Measurements from ENCODE around the gene PRMT7. TPM values are rescaled to one million over a fixed set of nuclear protein-coding genes. Genes with fewer than 3 reads are reported as not detected.

PRMT7 gene
- total and polyA plus RNA-seq, 7 experiments from 2014 or later = 42.5 to 95.1 (median 72.6) TPM

DNA sequence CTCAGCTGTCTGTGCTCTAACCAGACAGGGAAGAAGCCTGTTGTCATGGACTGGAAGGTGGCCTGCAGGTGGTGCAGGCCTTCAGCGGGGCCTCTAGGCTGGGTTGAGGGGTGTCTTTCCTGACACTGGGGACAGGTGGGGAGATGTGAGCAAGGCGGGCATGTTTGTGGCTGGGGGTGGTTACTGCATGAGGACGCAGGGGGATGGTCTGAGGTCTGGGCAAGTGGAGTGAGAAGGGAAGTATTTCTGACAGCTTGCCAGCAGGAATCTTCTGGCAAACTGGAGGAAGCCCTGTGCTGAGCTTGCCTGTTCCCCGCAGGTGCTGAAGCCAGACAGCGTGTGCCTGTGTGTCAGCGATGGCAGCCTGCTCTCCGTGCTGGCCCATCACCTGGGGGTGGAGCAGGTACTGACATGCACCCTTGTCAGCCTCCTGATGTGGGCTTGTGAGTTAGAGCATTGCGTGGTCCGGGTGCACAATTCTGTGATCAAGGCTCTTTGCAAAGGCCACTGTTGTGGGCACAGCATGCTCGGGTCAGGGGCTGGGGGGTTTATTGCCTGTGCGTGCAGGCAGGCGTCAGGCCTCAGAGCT, 36.2 kb downstream of the PRMT7 start:
- H3K9me3 Mint-ChIP-seq = peaks cover 0 to 2% (median 0%) of the 10 kb centered on the region in 11 donors
- no peak overlapping the region for H3K4me3 Mint-ChIP-seq
- H3K27me3 ChIP-seq (ENCODE audit: control insufficient read depth in 2 of 2, insufficient read depth in 2 of 2, low read length in 2 of 2) = no peaks in the 10 kb centered on the region
- ChIA-PET POLR2A (no interaction called here), CTCF (no interaction called here)
- H3K4me3 ChIP-seq (ENCODE audit: low read length) = no peak overlapping the region
- peak overlapping the region in 1 of 9 donors; percentile 74 for H3K27ac Mint-ChIP-seq
- H3K4me1 ChIP-seq (ENCODE audit: control insufficient read depth in 2 of 2, insufficient read depth in 2 of 2, low read length in 2 of 2) = peaks cover 0 to 5% of the 10 kb centered on the region in 2 donors
- peaks cover 25 to 55% (median 39%) of the 10 kb centered on the region in 5 donors for H3K36me3 Mint-ChIP-seq
- H3K36me3 ChIP-seq (ENCODE audit: control insufficient read depth in 2 of 3, insufficient read depth in 3 of 3, low read length in 3 of 3) = peaks cover 4 to 93% (median 30%) of the 10 kb centered on the region in 3 experiments
- no peaks in the 10 kb centered on the region for H3K27me3 Mint-ChIP-seq
- DNase-seq (no peak), ATAC-seq (no peak)
- H3K4me1 Mint-ChIP-seq = peaks cover under 1 to 24% (median 11%) of the 10 kb centered on the region in 7 donors
- intact Hi-C loops (cut with micrococcal nuclease) = no loop called here
- H3K9me3 ChIP-seq (ENCODE audit: control insufficient read depth in 2 of 3, low read length in 3 of 3) = no peaks in the 10 kb centered on the region
- no peak overlapping the region for H3K27ac ChIP-seq (ENCODE audit: low read depth, low read length)

DNA sequence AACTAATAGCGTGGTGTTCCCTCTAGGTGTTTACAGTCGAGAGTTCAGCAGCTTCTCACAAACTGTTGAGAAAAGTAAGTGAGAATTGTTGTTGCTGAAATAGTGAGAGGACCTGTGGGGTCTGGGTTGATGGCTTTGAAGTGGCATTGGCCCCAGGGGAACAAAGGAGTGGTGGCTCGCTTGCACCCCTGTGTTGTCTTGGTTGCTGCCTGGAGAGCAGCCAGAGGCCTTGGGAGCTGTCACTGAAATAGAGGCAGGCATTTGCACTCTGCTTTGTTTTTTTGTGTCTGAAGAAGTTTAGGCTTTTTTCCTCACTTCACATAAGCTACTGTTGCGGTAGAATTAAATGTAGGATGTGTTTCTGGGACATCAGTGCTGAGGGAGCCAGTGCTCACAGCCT, 36.8 kb downstream of the PRMT7 start:
- no peak overlapping the region for H3K27ac ChIP-seq (ENCODE audit: low read depth, low read length)
- H3K9me3 Mint-ChIP-seq = peaks cover 0 to 2% (median 0%) of the 10 kb centered on the region in 11 donors
- H3K9me3 ChIP-seq (ENCODE audit: control insufficient read depth in 2 of 3, low read length in 3 of 3) = no peaks in the 10 kb centered on the region
- H3K36me3 ChIP-seq (ENCODE audit: control insufficient read depth in 2 of 3, insufficient read depth in 3 of 3, low read length in 3 of 3) = peaks cover 4 to 92% (median 33%) of the 10 kb centered on the region in 3 experiments
- peaks cover 0 to 5% of the 10 kb centered on the region in 2 donors for H3K4me1 ChIP-seq (ENCODE audit: control insufficient read depth in 2 of 2, insufficient read depth in 2 of 2, low read length in 2 of 2)
- ATAC-seq (no peak), DNase-seq (no peak)
- no peak overlapping the region for H3K4me3 ChIP-seq (ENCODE audit: low read length)
- H3K4me3 Mint-ChIP-seq = no peak overlapping the region
- H3K27ac Mint-ChIP-seq = peak overlapping the region in 1 of 9 donors; percentile 15
- peaks cover 2 to 25% (median 11%) of the 10 kb centered on the region in 7 donors for H3K4me1 Mint-ChIP-seq
- intact Hi-C loops (cut with micrococcal nuclease) = no loop called here
- peaks cover 25 to 59% (median 36%) of the 10 kb centered on the region in 5 donors for H3K36me3 Mint-ChIP-seq
- POLR2A ChIA-PET = interaction anchor here (0.6 kb wide), 1 partner anchor 263 kb away, joined by 3 read pairs; no protein-coding TSS in a partner anchor
- CTCF ChIA-PET = no interaction called here
- H3K27me3 ChIP-seq (ENCODE audit: control insufficient read depth in 2 of 2, insufficient read depth in 2 of 2, low read length in 2 of 2) = no peaks in the 10 kb centered on the region
- no peaks in the 10 kb centered on the region for H3K27me3 Mint-ChIP-seq

DNA sequence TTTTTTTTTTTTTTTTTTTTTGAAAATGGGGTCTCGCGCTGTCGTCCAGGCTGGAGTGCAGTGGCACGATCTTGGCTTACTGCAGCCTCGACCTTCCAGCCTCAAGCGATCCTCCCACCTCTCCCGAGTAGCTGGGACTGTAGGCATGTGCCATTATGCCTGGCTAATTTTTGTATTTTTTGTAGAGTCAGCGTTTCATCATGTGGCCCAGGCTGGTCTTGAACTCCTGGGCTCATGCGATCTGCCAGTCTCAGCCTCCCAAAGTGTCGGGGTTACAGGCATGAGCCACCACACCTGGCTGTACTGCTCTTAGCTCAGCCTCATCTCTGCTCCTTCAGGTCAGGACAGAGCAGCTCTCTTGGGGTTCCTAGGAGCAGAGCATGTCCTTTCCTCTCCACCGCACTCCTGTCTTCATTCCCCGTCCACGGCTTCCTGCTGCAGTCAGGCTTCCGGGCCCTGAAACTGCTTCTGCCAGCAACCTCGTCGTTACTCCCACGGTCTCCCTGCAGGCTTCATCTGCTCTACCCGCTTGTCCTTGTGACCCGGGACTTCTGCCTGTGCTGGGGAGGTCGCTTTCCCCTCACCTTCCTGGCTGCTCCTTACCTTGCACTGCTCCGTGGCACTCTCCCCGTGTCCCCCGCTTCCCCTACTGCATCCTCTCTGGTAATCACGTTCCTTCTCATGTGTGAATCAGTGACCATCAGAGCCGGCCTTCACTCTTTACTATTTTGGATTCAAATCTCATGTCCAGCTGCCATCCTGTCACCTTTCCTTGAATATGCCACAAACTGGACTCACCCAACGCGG, 38.0 kb downstream of the PRMT7 start:
- ChIA-PET CTCF (interaction anchor here (0.6 kb wide), 1 partner anchor 115 kb away, joined by 3 read pairs; no protein-coding TSS in a partner anchor), POLR2A (no interaction called here)
- Histone ChIP-seq H3K27ac (ENCODE audit: low read depth, low read length) (no peak overlapping the region), H3K36me3 (ENCODE audit: control insufficient read depth in 2 of 3, insufficient read depth in 3 of 3, low read length in 3 of 3) (peaks cover 4 to 93% (median 27%) of the 10 kb centered on the region in 3 experiments), H3K4me1 (ENCODE audit: control insufficient read depth in 2 of 2, insufficient read depth in 2 of 2, low read length in 2 of 2) (peaks cover 0 to 5% of the 10 kb centered on the region in 2 donors), H3K4me3 (ENCODE audit: low read length) (no peak overlapping the region), H3K9me3 (ENCODE audit: control insufficient read depth in 2 of 3, low read length in 3 of 3) (no peaks in the 10 kb centered on the region), H3K27me3 (ENCODE audit: control insufficient read depth in 2 of 2, insufficient read depth in 2 of 2, low read length in 2 of 2) (no peaks in the 10 kb centered on the region)
- H3K4me3 Mint-ChIP-seq = no peak overlapping the region
- peaks cover 0 to 2% (median 0%) of the 10 kb centered on the region in 11 donors for H3K9me3 Mint-ChIP-seq
- no peak for DNase-seq
- peaks cover 2 to 25% (median 11%) of the 10 kb centered on the region in 7 donors for H3K4me1 Mint-ChIP-seq
- intact Hi-C loops (cut with micrococcal nuclease) = no loop called here
- H3K36me3 Mint-ChIP-seq = peaks cover 21 to 64% (median 40%) of the 10 kb centered on the region in 5 donors
- no peaks in the 10 kb centered on the region for H3K27me3 Mint-ChIP-seq
- ATAC-seq = no peak
- peak overlapping the region in 1 of 9 donors; percentile 58 for H3K27ac Mint-ChIP-seq

DNA sequence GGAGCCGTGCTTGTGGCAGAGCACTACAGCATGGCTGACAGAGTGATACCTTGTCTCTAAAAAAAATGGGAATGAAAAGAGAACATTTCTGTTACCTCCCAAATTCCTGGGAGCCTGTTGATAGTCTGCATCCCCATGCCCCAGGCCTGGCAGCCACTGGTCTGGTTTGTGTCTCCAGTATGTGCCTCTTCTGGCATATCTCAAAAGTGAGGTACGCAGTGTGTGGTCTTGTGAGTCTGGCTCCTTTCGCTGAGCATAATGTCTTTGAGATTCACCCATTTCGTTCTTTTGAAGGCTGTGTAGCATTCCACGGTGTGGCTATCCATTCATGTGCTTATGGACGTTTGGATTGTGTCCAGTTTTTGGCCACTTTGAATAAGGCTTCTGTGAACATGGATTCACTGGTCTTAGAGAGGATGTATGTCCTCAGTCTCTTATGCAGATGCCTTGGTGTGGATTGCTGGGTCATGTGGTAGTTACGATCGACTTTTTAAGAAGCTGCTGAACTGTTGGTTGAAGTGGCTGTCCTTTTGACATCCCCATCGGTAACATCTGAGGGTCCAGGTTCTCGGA, 39.1 kb downstream of the PRMT7 start:
- ChIA-PET CTCF (no interaction called here), POLR2A (no interaction called here)
- Mint-ChIP-seq H3K9me3 (peaks cover 0 to under 1% (median 0%) of the 10 kb centered on the region in 11 donors), H3K4me3 (no peak overlapping the region), H3K36me3 (peaks cover 18 to 67% (median 41%) of the 10 kb centered on the region in 5 donors), H3K4me1 (peaks cover 6 to 28% (median 14%) of the 10 kb centered on the region in 7 donors), H3K27me3 (no peaks in the 10 kb centered on the region), H3K27ac (no peak overlapping the region)
- DNase-seq (no peak), ATAC-seq (no peak)
- no peak overlapping the region for H3K27ac ChIP-seq (ENCODE audit: low read depth, low read length)
- H3K36me3 ChIP-seq (ENCODE audit: control insufficient read depth in 2 of 3, insufficient read depth in 3 of 3, low read length in 3 of 3) = peaks cover 4 to 98% (median 27%) of the 10 kb centered on the region in 3 experiments
- peaks cover 0 to 10% of the 10 kb centered on the region in 2 donors for H3K4me1 ChIP-seq (ENCODE audit: control insufficient read depth in 2 of 2, insufficient read depth in 2 of 2, low read length in 2 of 2)
- intact Hi-C loops (cut with micrococcal nuclease) = no loop called here
- H3K9me3 ChIP-seq (ENCODE audit: control insufficient read depth in 2 of 3, low read length in 3 of 3) = no peaks in the 10 kb centered on the region
- no peaks in the 10 kb centered on the region for H3K27me3 ChIP-seq (ENCODE audit: control insufficient read depth in 2 of 2, insufficient read depth in 2 of 2, low read length in 2 of 2)
- no peak overlapping the region for H3K4me3 ChIP-seq (ENCODE audit: low read length)

DNA sequence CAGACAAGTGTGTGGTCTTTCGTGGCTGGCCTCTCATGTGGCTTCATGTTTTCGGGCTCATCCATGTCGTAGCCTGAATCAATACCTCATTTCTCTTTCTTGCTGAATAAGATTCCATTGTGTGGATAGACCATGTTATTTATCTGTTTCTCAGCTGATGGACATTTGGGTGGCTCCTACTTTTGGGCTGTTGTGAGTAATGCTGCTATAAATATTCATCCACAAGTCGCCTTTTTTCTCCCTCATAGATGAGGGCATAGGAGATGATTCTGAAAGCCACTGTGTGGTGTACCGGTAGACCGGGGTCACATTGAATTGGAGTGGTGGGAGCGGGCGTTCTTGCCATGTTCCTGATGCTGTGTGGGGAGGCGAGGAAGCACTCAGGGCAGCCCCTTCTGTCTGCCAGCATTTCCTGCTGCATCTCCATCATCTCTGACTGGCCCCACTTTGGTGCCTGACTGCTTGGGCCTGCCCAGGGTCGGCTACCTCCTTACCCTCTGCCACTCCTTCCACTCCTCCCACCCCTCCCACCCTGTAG, 40.1 kb downstream of the PRMT7 start:
- H3K36me3 ChIP-seq (ENCODE audit: control insufficient read depth in 2 of 3, insufficient read depth in 3 of 3, low read length in 3 of 3) = peaks cover 4 to 91% (median 27%) of the 10 kb centered on the region in 3 experiments

DNA sequence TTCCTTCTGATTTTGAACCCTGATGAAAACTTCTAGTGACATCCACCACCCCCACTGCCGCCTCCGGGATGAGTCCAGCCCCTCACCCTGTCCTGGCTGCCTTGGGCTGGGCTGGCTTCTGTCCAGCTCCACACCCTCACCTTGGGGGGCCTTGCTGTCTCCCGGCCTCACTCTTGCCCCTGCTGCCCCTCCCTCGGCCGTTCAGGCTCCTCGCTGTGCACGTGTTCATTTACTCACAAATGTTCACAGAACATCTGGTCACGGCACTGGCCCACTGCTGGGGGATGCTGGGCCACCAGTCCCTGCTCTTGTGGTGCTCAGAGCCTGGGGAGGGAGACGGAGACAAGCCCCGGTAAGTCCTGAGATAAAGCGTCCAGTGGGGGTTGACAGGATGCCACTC, 40.6 kb downstream of the PRMT7 start:
- no peaks in the 10 kb centered on the region for H3K9me3 Mint-ChIP-seq
- H3K27me3 ChIP-seq (ENCODE audit: control insufficient read depth in 2 of 2, insufficient read depth in 2 of 2, low read length in 2 of 2) = no peaks in the 10 kb centered on the region
- intact Hi-C loops (cut with micrococcal nuclease) = no loop called here
- H3K4me1 ChIP-seq (ENCODE audit: control insufficient read depth in 2 of 2, insufficient read depth in 2 of 2, low read length in 2 of 2) = peaks cover 10 to 18% of the 10 kb centered on the region in 2 donors
- H3K4me3 ChIP-seq (ENCODE audit: low read length) = no peak overlapping the region
- H3K4me1 Mint-ChIP-seq = peaks cover 19 to 40% (median 27%) of the 10 kb centered on the region in 7 donors
- CTCF ChIA-PET = no interaction called here
- H3K4me3 Mint-ChIP-seq = no peak overlapping the region
- no peak overlapping the region for H3K27ac Mint-ChIP-seq
- DNase-seq = no peak
- POLR2A ChIA-PET = no interaction called here
- peaks cover 16 to 71% (median 39%) of the 10 kb centered on the region in 5 donors for H3K36me3 Mint-ChIP-seq
- peaks cover 3 to 85% (median 22%) of the 10 kb centered on the region in 3 experiments for H3K36me3 ChIP-seq (ENCODE audit: control insufficient read depth in 2 of 3, insufficient read depth in 3 of 3, low read length in 3 of 3)
- no peak overlapping the region for H3K27ac ChIP-seq (ENCODE audit: low read depth, low read length)
- H3K27me3 Mint-ChIP-seq = no peaks in the 10 kb centered on the region
- no peak for ATAC-seq
- H3K9me3 ChIP-seq (ENCODE audit: control insufficient read depth in 2 of 3, low read length in 3 of 3) = no peaks in the 10 kb centered on the region

More for the DNA sequence above, 40.1 kb downstream of the PRMT7 start:
- H3K9me3 Mint-ChIP-seq = no peaks in the 10 kb centered on the region
- Histone ChIP-seq H3K4me1 (ENCODE audit: control insufficient read depth in 2 of 2, insufficient read depth in 2 of 2, low read length in 2 of 2) (peaks cover 4 to 12% of the 10 kb centered on the region in 2 donors), H3K27me3 (ENCODE audit: control insufficient read depth in 2 of 2, insufficient read depth in 2 of 2, low read length in 2 of 2) (no peaks in the 10 kb centered on the region), H3K9me3 (ENCODE audit: control insufficient read depth in 2 of 3, low read length in 3 of 3) (no peaks in the 10 kb centered on the region), H3K4me3 (ENCODE audit: low read length) (no peak overlapping the region), H3K27ac (ENCODE audit: low read depth, low read length) (no peak overlapping the region)
- DNase-seq (no peak), ATAC-seq (no peak)
- peaks cover 14 to 35% (median 21%) of the 10 kb centered on the region in 7 donors for H3K4me1 Mint-ChIP-seq
- CTCF ChIA-PET = no interaction called here
- H3K27me3 Mint-ChIP-seq = no peaks in the 10 kb centered on the region
- no peak overlapping the region for H3K27ac Mint-ChIP-seq
- no peak overlapping the region for H3K4me3 Mint-ChIP-seq
- intact Hi-C loops (cut with micrococcal nuclease) = no loop called here
- peaks cover 16 to 68% (median 39%) of the 10 kb centered on the region in 5 donors for H3K36me3 Mint-ChIP-seq
- POLR2A ChIA-PET = no interaction called here
